Pons (tissue), 1 donor: ENCODE data around the gene HSPG2.
A peak's percentile ranks its signal among the peaks of the same experiment; 100 is the strongest.
"Not testable (repeated sequence)": the region's sequence is repeated elsewhere in the genome, so short reads cannot be mapped to it uniquely, and the experiment has no call there.

ENCODE experiments used
- DNase-seq: peaks from one replicate; pipeline ENCODE4 v3.0.0-alpha.2; 2016; ENCODE audit warnings: low spot score

The HSPG2 gene

DNA sequence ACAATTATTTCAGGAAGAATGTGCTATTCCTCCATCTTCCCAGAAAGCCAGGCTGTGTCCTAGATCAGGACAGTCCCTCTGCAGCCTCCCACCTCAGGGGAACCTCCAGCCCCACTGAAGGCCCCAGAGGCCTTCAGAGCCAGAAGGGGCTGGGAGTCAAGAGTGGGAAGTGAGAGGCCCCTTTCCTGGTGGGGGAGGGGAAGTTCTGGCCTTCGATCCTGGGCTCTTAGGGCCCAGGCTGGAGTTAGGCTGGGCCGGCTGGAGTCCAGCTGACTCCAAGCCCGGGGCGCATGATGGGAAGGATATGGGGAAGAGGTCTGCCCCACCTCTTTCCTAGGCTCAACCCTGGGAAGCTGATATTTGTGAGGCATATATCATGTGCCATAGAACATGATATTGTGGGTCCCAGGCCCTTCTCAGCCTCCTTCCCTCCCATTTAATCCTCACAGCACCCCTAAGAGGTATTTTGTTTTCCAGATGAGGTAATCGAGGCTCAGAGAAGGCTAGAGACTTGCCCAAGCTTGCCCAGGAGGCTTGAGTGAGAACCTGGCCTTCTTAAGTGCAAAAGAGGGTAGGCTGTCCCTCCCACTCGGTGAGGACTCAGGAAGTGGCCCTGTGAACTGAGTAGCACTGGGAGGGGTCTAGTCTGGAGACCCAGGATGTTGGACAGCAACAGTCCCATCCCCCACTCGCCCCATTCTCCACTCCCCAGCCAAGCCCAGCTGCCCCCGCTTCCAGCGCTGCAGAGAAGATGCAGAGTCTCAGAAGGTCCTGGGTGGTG is 18.6 kb upstream of the HSPG2 start:
- no peak for DNase-seq

GRCh38 chr1:21955058-21955457 is 17.9 kb upstream of the HSPG2 start:
- no peak for DNase-seq

GRCh38 chr1:21952786-21953520 is 15.8 kb upstream of the HSPG2 start:
- no peak for DNase-seq

GRCh38 chr1:21951226-21951870 is 14.2 kb upstream of the HSPG2 start:
- DNase-seq, result no peak

DNA sequence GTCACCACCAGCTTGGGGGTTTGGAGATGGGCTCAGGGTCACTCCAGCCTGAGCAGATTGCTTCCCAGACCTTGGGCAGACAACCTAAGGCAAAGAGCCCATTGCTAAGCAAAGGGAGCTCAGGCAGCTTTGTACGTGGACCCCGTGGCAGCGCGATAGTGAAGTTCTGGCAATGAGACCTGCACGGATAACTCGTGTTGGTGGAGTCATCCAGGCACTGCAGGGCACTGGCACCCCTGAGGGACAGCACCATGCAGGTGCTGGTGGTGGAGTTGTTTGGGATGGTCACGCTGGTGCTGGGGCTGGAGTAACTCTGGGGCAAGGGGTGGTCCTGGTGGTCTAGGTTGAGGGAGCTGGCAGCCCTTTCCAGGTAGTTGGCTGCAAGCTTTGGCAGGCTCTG is 13.6 kb upstream of the HSPG2 start:
- no peak for DNase-seq

DNA sequence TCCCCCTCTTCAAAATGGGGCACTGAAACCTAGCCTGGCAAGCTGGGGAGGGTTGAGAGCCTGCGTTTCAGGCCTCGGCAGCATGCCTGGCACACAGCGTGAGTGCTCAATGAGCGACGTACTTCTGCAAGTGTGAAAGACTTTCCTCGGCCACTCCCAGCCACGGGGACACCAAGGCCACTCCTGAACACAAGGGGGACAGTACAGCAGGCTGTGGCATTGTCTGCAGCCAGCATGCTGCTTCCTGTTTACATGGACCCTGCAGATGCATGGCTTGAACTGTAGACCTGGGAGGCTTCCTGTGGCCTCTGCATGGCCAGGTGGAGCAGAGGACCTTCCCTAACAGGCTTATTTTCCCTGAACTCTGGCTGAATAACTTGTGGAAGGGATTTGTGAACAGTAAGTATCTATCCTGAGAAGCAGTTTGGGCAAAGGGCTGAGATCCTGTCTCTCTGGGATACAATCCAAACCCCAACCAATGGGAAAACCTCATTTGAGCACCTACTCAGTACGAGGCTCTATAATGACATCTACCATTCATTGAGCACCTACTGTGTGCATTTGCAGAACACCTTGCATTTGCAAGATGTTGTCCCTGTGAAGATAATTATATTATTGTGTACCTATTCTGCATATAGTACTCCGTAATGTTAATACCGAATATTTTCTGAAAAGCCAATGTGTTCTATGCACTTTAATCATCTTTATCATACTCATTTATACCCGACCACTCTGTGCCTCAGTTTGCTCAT is 9.9 kb upstream of the HSPG2 start:
- no peak for DNase-seq

GRCh38 chr1:21944733-21945073 is 7.6 kb upstream of the HSPG2 start:
- no peak for DNase-seq

DNA sequence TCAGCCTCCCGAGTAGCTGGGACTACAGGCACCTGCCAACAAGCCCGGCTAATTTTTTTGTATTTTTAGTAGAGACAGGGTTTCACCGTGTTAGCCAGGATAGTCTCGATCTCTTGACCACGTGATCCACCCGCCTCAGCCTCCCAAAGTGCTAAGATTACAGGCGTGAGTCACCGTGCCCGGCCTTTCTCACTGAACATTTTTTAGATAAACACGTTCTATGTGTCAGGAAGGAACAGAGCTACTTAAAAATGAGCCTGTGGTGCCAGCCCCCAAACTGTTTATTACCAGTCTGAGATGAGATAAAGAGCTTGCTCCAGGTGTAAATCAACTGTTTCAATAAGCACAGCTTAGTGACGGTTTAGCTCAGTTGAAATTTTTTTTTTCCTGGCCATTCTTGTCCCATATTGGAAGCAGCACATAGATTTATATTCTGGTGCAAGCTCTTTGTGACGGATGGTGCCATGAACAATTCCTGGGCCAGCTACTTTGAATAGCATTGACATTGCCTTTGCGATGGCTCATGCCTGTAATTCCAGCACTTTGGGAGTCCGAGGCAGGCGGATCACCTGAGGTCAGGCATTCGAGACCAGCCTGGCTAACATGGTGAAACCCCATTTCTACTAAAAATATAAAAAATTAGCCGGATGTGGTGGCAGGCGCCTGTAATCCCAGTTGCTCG is 6.0 kb upstream of the HSPG2 start:
- DNase-seq, result not testable (repeated sequence)

DNA sequence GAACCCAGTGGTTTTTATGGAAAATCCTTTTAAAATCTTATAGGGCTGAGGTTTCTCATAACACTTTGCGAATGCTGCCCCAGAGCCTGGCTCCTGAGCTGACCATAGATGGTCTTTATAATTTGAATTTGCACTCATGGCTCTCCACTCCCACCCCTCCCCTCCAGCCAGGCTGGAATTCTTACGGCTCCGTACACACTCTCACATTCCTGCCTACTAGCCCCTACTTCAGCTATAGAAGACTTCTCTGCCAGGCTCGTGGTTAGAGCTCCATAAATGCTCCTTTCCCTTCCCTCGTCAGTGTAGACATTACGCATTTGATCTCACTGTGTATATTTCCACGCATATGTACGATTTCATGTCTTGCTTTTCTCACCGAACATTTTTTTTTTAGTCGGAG is 5.4 kb upstream of the HSPG2 start:
- no peak for DNase-seq

DNA sequence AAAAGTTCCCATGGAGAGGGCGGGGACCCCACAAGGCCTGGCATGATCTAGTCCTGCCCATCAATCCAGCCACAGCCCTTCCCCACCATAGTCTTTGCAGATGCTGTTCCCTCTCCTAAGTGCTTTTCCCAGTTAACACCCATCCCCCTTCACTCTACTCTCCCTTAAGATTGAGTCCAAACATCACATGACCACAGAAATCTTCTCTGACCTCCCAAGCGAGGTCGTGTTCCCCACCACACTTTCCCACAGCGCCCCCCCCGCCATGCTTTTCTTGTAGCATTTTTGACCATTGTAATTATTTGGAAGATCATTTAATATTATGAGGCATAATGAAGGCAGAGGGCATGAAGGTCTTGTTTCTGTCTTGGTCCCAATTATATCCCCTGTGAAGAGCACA is 4.3 kb upstream of the HSPG2 start:
- DNase-seq, result no peak

DNA sequence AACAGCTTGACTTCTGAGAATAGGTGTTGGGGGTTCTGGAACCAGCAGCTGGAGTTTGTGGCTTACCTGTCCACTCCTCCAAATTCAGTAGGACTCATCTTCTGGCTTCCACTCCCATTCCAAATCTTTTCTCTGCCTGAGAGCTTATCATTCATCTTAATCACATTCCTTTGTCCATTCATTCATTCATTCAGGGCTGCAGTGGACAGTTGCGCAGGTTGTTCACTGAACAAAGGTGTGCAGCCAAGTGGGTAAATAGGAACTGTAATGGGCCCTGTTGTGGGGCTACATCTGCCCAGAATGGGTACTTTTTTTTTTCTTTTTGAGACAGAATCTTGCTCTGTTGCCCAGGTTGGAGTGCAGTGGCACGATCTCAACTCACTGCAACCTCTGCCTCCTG is 3.4 kb upstream of the HSPG2 start:
- DNase-seq, result no peak

- peak; percentile 81 for DNase-seq
These were observed 2.7 kb upstream of the HSPG2 start for GRCh38 chr1:21939650-21940374.

- DNase-seq, result no peak
These were observed 1.8 kb upstream of the HSPG2 start for GRCh38 chr1:21938732-21939538.

- DNase-seq, result peak; percentile 84
These were observed 437 bp upstream of the HSPG2 start for GRCh38 chr1:21937372-21938121.

GRCh38 chr1:21936366-21937031 is 611 bp downstream of the HSPG2 start:
- DNase-seq, result no peak

GRCh38 chr1:21935891-21936365 is 1.2 kb downstream of the HSPG2 start:
- DNase-seq, result no peak

GRCh38 chr1:21935393-21935804 is 1.7 kb downstream of the HSPG2 start:
- DNase-seq, result no peak

DNA sequence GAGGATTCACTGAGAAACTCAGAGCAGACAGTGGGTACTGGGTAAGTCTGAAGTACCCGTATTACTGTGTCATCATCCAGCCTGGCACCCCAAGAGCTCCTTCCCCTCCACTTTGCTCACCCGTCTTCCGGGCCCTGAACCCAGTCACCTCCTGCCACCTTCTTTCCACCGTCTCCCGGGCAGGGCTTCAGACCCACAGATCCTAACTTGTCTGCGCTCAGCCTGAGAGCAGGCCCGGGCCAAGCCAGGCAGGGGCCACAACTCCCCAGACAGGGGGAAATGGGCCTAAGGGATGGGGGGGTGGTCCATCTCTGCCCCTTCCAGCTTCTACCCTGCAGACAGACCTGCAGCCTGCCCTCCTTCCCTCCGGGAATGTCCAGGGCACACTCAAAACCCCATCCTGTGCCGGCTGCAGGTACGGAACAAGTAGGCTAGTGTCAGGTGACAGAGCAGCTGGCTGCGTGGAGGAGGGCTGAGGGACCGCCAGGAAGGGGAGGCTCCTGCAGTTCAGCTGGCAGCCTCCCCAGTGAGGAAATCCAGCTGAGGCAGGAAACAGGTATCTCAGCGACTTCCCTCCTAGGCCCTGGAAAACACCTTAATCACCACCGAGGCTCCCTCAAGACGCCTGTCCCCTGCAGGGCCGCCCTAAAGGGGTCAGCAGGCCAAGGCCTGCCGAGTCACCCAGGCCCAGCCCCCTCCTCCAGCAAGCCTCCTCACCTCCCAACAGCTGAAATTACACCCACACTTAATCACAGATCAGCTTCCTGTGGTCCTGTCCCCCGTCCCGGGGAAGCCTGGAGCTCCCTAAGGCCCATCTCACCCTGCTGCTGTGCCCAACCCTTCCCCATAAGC is 3.5 kb downstream of the HSPG2 start:
- no peak for DNase-seq
